K562 (cell line): ENCODE data around the gene HARS2.

ENCODE experiments used
- IRF2 ChIP-seq: sonication (generic); formaldehyde crosslinking; IDR thresholded peaks from 2 replicates; pipeline ENCODE4 v1.8.1; 2022; ENCODE audit warnings: mild to moderate bottlenecking, missing genetic modification reagents
- MTA1 ChIP-seq: fragments of 450-650 bp; IDR thresholded peaks from 2 replicates; pipeline ENCODE4 v1.6.1; 2017; ENCODE audit warnings: borderline replicate concordance
- MYBL2 ChIP-seq, 2 experiments: fragments of 450-650 bp in 1 of 2; sonication (generic) in 1 of 2; formaldehyde crosslinking in 1 of 2; IDR thresholded peaks; 2 replicates each; pipeline versions ENCODE4 v1.6.1 to v1.8.1; 2017 to 2022; ENCODE audit warnings: borderline replicate concordance in 1 of 2, inconsistent platforms in 1 of 2, low read depth in 1 of 2, mild to moderate bottlenecking in 1 of 2, missing genetic modification reagents in 1 of 2, moderate library complexity in 1 of 2
- RAD21 ChIP-seq, 2 experiments: fragments of 250-450 bp in 1 of 2; fragments of 450-650 bp in 1 of 2; sonication (Bioruptor Pico) in 1 of 2; formaldehyde crosslinking in 1 of 2; IDR thresholded peaks in 1 of 2; conservative IDR thresholded peaks in 1 of 2; 2 replicates each; pipeline versions ENCODE4 v1.4.0 to v1.8.0; 2020 to 2022; ENCODE audit warnings: mild to moderate bottlenecking in 2 of 2, moderate library complexity in 1 of 2
- RCOR1 ChIP-seq, 2 experiments: IDR thresholded peaks; 2 replicates each; pipeline ENCODE4 v1.6.1; 2012; ENCODE audit warnings: low read depth in 2 of 2, low read length in 2 of 2, borderline replicate concordance in 1 of 2, improper control_type of control experiment in 1 of 2
- TARDBP ChIP-seq: fragments of 450-650 bp; IDR thresholded peaks from 2 replicates; pipeline ENCODE4 v1.6.1; 2016
- ZBED1 ChIP-seq: IDR thresholded peaks from 2 replicates; pipeline ENCODE4 v1.6.1; 2014
- ZNF140 ChIP-seq: fragments of 250-450 bp; sonication (Bioruptor Pico); IDR thresholded peaks from 2 replicates; pipeline ENCODE4 v1.8.0; 2021; ENCODE audit warnings: moderate library complexity, mild to moderate bottlenecking, inconsistent platforms
- ZNF778 ChIP-seq: fragments of 450-650 bp; formaldehyde crosslinking; IDR thresholded peaks from 2 replicates; pipeline ENCODE4 v1.4.0; 2020; ENCODE audit warnings: mild to moderate bottlenecking, moderate library complexity
- TF ChIP-seq, protein P1 (sequence below): IDR thresholded peaks from 3 replicates; pipeline ENCODE4 v1.6.1; 2011; ENCODE audit warnings: borderline replicate concordance, mild to moderate bottlenecking, moderate library complexity; ENCODE audit not compliant: insufficient read length; ENCODE audit errors: extremely low read depth
- TF ChIP-seq, protein P2 (sequence below): fragments of 250-450 bp; sonication (Bioruptor Pico); IDR thresholded peaks from 2 replicates; pipeline ENCODE4 v1.4.0; 2020; ENCODE audit warnings: mild to moderate bottlenecking, moderate library complexity
- TF ChIP-seq, protein P3 (sequence below), 3 experiments: IDR thresholded peaks in 2 of 3; conservative IDR thresholded peaks in 1 of 3; 2 replicates each; pipeline ENCODE4 v1.5.1; 2011 to 2012; ENCODE audit warnings: low read length in 3 of 3, mild to moderate bottlenecking in 3 of 3, control low read depth in 2 of 3, improper control_type of control experiment in 1 of 3, inconsistent platforms in 1 of 3, low read depth in 1 of 3, mixed read lengths in 1 of 3, moderate library complexity in 1 of 3; ENCODE audit not compliant: insufficient read depth in 2 of 3
- TF ChIP-seq, protein P4 (sequence below): sonication (generic); formaldehyde crosslinking; IDR thresholded peaks from 2 replicates; pipeline ENCODE4 v1.8.0; 2022; ENCODE audit warnings: mild to moderate bottlenecking, low read depth, missing genetic modification reagents
- TF ChIP-seq, protein P5 (sequence below): fragments of 250-450 bp; sonication (Bioruptor Pico); IDR thresholded peaks from 2 replicates; pipeline ENCODE4 v1.5.0; 2021; ENCODE audit warnings: mild to moderate bottlenecking, borderline replicate concordance

DNA sequence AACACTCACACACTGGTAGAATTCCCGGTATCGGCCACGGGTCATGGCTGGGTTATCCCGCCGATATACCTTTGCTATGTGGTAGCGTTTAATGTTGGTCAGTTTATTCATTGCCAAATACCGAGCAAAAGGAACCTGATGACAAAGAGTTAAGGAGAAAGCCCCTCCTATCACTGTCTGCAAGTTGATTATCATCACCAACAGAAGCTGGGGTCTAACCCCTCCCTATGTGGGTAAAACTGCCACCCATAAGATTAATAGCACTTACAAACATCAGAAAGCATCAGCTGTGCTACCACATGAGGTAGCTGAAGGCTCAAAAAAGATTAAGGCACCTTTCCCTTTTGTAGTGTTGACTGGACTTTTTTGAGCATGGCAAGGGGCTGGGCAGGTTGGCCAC lies 12.3 kb upstream of the HARS2 start:
- TF ChIP-seq ZBED1 (no peak), TARDBP (no peak), MTA1 (no peak), ZNF778 (no peak), MYBL2 (IDR thresholded peaks at IDR 0.05; ENCODE audit: low read depth) (no peak), MYBL2 (CRISPR knock-in tag; IDR thresholded peaks at IDR 0.05; ENCODE audit: borderline replicate concordance) (no peak), RAD21 (CRISPR knock-in tag; conservative IDR thresholded peaks at IDR 0.05 in 1 of 2, IDR thresholded peaks at IDR 0.05 in 1 of 2) (peak in 1 of 2 experiments; percentile 16; a peak in 1 of 4 replicates), IRF2 (no peak), ZNF140 (CRISPR knock-in tag) (no peak), RCOR1 (IDR thresholded peaks at IDR 0.05; ENCODE audit: borderline replicate concordance in 1 of 2, low read depth in 2 of 2, low read length in 2 of 2) (0 out of 4 replicates have a peak, but pooled peaks of 1 of the 2 experiments have one; percentile 19)
- TF ChIP-seq, protein P1, sequence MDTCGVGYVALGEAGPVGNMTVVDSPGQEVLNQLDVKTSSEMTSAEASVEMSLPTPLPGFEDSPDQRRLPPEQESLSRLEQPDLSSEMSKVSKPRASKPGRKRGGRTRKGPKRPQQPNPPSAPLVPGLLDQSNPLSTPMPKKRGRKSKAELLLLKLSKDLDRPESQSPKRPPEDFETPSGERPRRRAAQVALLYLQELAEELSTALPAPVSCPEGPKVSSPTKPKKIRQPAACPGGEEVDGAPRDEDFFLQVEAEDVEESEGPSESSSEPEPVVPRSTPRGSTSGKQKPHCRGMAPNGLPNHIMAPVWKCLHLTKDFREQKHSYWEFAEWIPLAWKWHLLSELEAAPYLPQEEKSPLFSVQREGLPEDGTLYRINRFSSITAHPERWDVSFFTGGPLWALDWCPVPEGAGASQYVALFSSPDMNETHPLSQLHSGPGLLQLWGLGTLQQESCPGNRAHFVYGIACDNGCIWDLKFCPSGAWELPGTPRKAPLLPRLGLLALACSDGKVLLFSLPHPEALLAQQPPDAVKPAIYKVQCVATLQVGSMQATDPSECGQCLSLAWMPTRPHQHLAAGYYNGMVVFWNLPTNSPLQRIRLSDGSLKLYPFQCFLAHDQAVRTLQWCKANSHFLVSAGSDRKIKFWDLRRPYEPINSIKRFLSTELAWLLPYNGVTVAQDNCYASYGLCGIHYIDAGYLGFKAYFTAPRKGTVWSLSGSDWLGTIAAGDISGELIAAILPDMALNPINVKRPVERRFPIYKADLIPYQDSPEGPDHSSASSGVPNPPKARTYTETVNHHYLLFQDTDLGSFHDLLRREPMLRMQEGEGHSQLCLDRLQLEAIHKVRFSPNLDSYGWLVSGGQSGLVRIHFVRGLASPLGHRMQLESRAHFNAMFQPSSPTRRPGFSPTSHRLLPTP = no peak
- TF ChIP-seq, protein P2, sequence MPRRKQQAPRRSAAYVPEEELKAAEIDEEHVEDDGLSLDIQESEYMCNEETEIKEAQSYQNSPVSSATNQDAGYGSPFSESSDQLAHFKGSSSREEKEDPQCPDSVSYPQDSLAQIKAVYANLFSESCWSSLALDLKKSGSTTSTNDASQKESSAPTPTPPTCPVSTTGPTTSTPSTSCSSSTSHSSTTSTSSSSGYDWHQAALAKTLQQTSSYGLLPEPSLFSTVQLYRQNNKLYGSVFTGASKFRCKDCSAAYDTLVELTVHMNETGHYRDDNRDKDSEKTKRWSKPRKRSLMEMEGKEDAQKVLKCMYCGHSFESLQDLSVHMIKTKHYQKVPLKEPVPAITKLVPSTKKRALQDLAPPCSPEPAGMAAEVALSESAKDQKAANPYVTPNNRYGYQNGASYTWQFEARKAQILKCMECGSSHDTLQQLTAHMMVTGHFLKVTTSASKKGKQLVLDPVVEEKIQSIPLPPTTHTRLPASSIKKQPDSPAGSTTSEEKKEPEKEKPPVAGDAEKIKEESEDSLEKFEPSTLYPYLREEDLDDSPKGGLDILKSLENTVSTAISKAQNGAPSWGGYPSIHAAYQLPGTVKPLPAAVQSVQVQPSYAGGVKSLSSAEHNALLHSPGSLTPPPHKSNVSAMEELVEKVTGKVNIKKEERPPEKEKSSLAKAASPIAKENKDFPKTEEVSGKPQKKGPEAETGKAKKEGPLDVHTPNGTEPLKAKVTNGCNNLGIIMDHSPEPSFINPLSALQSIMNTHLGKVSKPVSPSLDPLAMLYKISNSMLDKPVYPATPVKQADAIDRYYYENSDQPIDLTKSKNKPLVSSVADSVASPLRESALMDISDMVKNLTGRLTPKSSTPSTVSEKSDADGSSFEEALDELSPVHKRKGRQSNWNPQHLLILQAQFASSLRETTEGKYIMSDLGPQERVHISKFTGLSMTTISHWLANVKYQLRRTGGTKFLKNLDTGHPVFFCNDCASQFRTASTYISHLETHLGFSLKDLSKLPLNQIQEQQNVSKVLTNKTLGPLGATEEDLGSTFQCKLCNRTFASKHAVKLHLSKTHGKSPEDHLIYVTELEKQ (CRISPR knock-in tag) = no peak
- TF ChIP-seq, protein P3, sequence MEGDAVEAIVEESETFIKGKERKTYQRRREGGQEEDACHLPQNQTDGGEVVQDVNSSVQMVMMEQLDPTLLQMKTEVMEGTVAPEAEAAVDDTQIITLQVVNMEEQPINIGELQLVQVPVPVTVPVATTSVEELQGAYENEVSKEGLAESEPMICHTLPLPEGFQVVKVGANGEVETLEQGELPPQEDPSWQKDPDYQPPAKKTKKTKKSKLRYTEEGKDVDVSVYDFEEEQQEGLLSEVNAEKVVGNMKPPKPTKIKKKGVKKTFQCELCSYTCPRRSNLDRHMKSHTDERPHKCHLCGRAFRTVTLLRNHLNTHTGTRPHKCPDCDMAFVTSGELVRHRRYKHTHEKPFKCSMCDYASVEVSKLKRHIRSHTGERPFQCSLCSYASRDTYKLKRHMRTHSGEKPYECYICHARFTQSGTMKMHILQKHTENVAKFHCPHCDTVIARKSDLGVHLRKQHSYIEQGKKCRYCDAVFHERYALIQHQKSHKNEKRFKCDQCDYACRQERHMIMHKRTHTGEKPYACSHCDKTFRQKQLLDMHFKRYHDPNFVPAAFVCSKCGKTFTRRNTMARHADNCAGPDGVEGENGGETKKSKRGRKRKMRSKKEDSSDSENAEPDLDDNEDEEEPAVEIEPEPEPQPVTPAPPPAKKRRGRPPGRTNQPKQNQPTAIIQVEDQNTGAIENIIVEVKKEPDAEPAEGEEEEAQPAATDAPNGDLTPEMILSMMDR (IDR thresholded peaks at IDR 0.05 in 2 of 3, conservative IDR thresholded peaks at IDR 0.05 in 1 of 3; ENCODE audit: insufficient read depth in 2 of 3, low read depth in 1 of 3, low read length in 3 of 3) = no peak
- TF ChIP-seq, protein P4, sequence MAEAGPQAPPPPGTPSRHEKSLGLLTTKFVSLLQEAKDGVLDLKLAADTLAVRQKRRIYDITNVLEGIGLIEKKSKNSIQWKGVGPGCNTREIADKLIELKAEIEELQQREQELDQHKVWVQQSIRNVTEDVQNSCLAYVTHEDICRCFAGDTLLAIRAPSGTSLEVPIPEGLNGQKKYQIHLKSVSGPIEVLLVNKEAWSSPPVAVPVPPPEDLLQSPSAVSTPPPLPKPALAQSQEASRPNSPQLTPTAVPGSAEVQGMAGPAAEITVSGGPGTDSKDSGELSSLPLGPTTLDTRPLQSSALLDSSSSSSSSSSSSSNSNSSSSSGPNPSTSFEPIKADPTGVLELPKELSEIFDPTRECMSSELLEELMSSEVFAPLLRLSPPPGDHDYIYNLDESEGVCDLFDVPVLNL = no peak
- TF ChIP-seq, protein P5, sequence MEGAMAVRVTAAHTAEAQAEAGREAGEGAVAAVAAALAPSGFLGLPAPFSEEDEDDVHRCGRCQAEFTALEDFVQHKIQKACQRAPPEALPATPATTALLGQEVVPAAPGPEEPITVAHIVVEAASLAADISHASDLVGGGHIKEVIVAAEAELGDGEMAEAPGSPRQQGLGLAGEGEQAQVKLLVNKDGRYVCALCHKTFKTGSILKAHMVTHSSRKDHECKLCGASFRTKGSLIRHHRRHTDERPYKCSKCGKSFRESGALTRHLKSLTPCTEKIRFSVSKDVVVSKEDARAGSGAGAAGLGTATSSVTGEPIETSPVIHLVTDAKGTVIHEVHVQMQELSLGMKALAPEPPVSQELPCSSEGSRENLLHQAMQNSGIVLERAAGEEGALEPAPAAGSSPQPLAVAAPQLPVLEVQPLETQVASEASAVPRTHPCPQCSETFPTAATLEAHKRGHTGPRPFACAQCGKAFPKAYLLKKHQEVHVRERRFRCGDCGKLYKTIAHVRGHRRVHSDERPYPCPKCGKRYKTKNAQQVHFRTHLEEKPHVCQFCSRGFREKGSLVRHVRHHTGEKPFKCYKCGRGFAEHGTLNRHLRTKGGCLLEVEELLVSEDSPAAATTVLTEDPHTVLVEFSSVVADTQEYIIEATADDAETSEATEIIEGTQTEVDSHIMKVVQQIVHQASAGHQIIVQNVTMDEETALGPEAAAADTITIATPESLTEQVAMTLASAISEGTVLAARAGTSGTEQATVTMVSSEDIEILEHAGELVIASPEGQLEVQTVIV (CRISPR knock-in tag) = no peak
